ENCODE results near the gene CRTC1. TPM values are rescaled to one million over a fixed set of nuclear protein-coding genes. Genes with fewer than 3 reads are reported as not detected.
"Not testable (repeated sequence)": the region's sequence is repeated elsewhere in the genome, so short reads cannot be mapped to it uniquely, and the experiment has no call there.

CRTC1 gene
- total RNA-seq, 2 donors from 2014 or later, result 4.0 to 5.8 TPM

DNA sequence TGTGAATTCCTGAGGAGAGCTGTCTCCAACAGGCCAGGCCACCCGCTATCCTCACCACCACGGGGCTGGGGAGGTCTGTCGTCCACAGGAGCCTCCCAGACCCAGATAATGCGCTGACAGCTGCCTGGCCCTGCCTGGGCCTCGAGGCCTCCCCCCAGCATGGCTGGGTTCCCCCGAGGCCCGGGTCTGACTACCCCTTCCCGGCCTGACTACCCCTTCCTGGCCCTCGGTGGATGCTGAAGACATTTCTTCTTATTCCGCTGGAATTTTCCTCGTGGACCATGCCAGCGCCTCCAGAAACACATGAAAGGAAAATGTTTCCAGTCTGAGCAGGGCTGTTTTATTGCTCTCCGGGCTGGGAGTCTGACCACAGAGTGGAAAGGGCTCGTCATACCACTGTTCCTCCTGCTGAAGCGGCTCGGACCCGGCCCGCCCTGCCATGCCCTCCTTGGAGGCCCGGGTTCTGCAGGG is 124.4 kb downstream of the CRTC1 start:
- H3K27ac ChIP-seq, result peak overlapping the region; percentile 59 to 78
- H3K36me3 ChIP-seq, result no peaks in the 10 kb centered on the region
- peaks cover 4 to 12% of the 10 kb centered on the region in 2 donors for H3K4me1 ChIP-seq
- no peak overlapping the region for H3K4me3 ChIP-seq
- TF ChIP-seq, protein P1, sequence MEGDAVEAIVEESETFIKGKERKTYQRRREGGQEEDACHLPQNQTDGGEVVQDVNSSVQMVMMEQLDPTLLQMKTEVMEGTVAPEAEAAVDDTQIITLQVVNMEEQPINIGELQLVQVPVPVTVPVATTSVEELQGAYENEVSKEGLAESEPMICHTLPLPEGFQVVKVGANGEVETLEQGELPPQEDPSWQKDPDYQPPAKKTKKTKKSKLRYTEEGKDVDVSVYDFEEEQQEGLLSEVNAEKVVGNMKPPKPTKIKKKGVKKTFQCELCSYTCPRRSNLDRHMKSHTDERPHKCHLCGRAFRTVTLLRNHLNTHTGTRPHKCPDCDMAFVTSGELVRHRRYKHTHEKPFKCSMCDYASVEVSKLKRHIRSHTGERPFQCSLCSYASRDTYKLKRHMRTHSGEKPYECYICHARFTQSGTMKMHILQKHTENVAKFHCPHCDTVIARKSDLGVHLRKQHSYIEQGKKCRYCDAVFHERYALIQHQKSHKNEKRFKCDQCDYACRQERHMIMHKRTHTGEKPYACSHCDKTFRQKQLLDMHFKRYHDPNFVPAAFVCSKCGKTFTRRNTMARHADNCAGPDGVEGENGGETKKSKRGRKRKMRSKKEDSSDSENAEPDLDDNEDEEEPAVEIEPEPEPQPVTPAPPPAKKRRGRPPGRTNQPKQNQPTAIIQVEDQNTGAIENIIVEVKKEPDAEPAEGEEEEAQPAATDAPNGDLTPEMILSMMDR (IDR thresholded peaks at IDR 0.05), result no peak
- H3K9me3 ChIP-seq, result no peaks in the 10 kb centered on the region
- no peaks in the 10 kb centered on the region for H3K27me3 ChIP-seq
- DNase-seq (ENCODE audit: low spot score), result peak; percentile 76

DNA sequence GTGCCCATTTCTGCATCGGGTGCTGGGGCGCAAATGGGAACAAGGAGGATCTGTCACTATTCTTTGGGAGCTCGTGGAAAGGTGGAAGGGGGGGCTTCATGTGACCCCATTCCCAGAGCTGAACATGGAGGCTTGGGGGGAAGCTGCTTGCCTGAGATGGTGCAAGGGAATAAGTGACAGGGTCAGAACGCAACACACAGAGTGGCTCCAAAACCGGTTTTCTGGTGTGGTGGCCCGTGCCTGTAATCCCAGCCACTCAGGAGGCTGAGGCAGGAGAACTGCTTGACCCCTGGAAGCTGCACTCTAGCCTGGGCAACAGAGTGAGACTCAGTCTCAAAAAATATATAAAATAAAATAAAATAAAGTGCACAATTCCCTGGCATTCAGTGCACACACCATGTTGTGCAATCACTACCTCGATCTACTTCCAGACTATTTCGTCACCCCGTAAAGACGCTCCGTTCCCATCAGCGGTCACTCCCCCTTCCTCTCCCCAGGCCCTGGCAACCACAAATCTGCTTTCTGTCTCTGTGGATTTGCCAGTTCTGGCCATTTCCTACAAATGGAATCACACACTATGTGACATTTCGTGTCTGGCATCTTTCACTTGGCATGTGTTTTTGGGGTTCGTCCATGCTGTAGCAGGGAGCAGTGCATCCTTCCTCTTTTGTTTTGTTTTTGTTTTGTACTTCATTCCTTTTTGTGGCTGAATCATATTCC is 125.8 kb downstream of the CRTC1 start:
- TF ChIP-seq, protein P1 (IDR thresholded peaks at IDR 0.05), result no peak
- Histone ChIP-seq H3K27me3 (no peaks in the 10 kb centered on the region), H3K9me3 (no peaks in the 10 kb centered on the region), H3K4me1 (peaks cover 4 to 12% of the 10 kb centered on the region in 2 donors), H3K36me3 (no peaks in the 10 kb centered on the region), H3K4me3 (no peak overlapping the region), H3K27ac (peak overlapping the region; percentile 59 to 78)
- DNase-seq (ENCODE audit: low spot score), result peak; percentile 92

DNA sequence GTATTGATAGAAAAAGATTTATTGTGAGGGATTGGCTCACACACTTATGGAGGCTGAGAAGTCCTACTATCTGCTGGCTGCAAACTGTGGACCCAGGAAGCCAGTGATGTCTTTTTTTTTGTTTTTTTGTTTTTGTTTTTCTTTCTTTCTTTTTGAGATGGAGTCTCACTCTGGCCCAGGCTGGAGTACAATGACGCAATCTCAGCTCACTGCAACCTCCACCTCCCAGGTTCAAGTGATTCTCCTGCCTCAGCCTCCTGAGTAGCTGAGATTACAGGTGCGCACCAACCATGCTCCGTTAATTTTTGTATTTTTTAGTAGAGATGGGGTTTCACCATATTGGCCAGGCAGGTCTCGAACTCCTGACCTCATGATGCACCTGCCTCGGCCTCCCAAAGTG is 128.2 kb downstream of the CRTC1 start:
- H3K27ac ChIP-seq, H3K27me3 ChIP-seq, H3K36me3 ChIP-seq: not testable (repeated sequence)

DNA sequence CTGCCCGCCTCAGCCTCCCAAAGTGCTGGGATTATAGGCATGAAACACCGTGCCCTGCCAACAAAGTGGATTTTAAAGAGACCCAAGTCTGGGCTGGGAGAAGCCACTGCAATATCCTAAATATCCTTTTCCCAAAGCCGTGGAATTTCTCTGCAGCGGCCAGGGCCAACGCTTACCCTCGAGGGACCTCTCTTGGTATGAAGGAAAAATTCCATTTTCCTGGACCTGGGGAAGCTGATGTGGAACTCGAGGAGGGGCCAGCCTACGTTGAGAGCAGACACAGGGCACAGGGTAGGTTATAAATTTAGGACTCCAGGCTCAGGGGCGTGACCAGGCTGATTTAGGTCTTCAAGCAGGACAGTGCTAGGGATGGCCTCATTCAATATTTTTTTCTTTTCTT is 130.6 kb downstream of the CRTC1 start:
- no peak overlapping the region for H3K27ac ChIP-seq
- TF ChIP-seq, protein P1 (IDR thresholded peaks at IDR 0.05), result no peak
- peak; percentile 74 for DNase-seq (ENCODE audit: low spot score)
- H3K4me1 ChIP-seq, result peaks cover 3 to 4% of the 10 kb centered on the region in 2 donors
- H3K27me3 ChIP-seq, result no peaks in the 10 kb centered on the region
- H3K9me3 ChIP-seq, result no peaks in the 10 kb centered on the region
- H3K36me3 ChIP-seq, result no peaks in the 10 kb centered on the region
- H3K4me3 ChIP-seq, result no peak overlapping the region

More for the DNA sequence above, 128.2 kb downstream of the CRTC1 start:
- peaks cover 4 to 12% of the 10 kb centered on the region in 2 donors for H3K4me1 ChIP-seq
- H3K9me3 ChIP-seq; H3K4me3 ChIP-seq; DNase-seq (ENCODE audit: low spot score): not testable (repeated sequence)

DNA sequence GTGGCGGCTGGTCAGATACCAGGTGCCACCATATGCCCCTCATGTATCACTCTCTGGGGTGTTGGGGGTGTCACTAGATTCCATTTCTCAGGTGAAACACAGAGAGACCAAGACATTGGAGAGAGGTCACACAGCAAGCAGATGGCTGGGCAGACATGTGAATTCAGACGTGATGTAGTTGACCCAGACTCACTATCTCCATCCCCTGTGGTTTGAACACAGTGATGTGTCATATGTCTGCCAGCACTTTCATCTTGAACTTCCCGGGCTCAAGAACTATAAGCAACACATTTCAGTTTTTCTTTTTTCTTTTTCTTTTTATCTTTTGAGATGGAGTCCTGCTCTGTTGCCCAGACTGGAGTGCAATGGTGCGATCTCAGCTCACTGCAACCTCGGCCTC is 132.2 kb downstream of the CRTC1 start:
- H3K4me1 ChIP-seq, result no peaks in the 10 kb centered on the region
- TF ChIP-seq, protein P1 (IDR thresholded peaks at IDR 0.05), result no peak
- H3K4me3 ChIP-seq, result no peak overlapping the region
- no peak overlapping the region for H3K27ac ChIP-seq
- no peaks in the 10 kb centered on the region for H3K9me3 ChIP-seq
- no peaks in the 10 kb centered on the region for H3K36me3 ChIP-seq
- no peak for DNase-seq (ENCODE audit: low spot score)
- H3K27me3 ChIP-seq, result no peaks in the 10 kb centered on the region

DNA sequence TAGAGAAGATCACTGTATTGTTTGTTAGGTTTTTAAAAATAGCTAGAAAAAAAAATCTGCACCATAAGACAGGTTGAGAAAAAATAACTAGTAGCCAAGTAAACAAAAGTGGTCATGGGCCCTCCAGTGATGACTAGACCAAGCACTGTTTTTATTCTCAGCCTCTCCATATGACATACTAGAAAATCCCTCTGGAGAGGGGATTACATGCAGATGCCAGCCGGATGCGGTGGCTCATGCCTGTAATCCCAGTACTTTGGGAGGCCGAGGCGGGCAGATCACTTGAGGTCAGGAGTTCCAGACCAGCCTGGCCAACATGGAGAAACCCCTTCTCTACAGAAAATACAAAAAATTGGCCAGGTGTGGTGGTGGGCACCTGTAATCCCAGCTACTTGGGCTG is 133.2 kb downstream of the CRTC1 start:
- H3K4me3 ChIP-seq, result not testable (repeated sequence)

DNA sequence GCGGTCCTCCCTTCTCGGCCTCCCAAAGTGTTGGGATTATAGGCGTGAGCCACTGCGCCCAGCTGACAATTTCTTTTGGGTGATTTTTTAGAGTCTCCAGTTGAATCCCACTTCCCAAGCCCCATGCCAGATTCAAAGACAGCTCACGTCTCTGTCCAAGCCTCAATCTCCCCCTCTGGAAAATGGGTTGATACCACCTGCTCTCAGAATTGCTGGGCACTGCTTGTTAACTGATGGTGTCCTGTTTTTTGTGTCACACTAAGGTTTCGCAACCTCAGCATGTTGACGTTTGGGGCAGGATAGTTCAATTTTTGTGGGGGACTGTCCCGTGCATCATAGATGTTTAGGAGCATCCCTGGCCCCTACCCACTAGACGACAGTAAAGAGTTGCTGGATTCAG is 134.1 kb downstream of the CRTC1 start:
- DNase-seq (ENCODE audit: low spot score), result no peak
- TF ChIP-seq, protein P1 (IDR thresholded peaks at IDR 0.05), result no peak
- no peaks in the 10 kb centered on the region for H3K27me3 ChIP-seq

More for the DNA sequence above, 133.2 kb downstream of the CRTC1 start:
- not testable (repeated sequence) for H3K36me3 ChIP-seq; DNase-seq (ENCODE audit: low spot score); H3K4me1 ChIP-seq; H3K27ac ChIP-seq; H3K9me3 ChIP-seq; H3K27me3 ChIP-seq

More for the DNA sequence above, 134.1 kb downstream of the CRTC1 start:
- no peaks in the 10 kb centered on the region for H3K9me3 ChIP-seq
- H3K4me1 ChIP-seq, result no peaks in the 10 kb centered on the region
- no peaks in the 10 kb centered on the region for H3K36me3 ChIP-seq
- no peak overlapping the region for H3K27ac ChIP-seq
- H3K4me3 ChIP-seq, result no peak overlapping the region
